ENCODE measurements around the gene TBX19.

DNA sequence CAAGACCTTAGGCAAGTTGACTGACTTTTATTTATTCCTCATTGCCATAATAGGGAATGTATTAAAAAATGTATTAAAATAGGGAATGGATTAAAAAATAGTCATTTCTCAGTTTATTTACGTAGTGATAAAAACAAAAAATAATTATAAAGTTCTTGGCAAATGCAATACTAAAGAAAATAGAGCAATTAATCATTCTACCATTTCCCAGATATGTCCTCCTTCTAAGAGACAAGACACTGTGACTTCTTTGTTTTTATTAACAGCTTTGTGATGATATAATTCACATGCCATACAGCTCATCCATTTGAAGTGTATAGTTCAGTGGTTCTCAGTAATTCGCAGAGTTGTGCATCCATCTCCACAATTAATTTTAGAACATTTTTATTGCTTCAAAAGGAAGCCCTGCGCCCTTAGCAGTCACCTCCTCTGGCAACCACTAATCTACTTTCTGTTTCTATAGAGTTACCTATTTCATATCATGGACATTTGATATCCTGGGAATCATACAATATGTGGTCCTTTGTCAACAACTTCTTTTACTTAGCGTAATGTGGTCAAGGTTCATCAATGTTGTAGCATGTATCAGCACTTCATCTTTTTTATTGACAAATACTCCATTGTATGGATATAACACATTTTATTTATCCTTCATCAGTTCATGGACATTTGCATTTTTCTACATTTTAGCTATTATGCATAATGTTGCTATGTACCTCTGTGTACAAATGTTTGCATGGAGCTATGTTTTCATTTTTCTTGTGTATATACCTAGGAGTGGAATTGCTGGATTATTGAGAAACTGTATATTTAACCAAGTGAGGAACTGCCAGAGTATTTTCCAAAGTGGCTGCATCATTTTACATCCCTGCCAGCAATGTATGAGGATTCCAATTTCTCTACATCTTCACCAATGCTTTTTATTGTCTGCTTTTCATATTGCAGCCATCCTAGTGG is 5.6 kb downstream of the TBX19 start:
- no peak for TF ChIP-seq RFX5 (IDR thresholded peaks at IDR 0.05; ENCODE audit: low read depth, low read length)
- no peak for TF ChIP-seq HDAC6 (IDR thresholded peaks at IDR 0.05; ENCODE audit: unreplicated experiment)
